Measurements from ENCODE around the gene AIF1L.
"Not testable (repeated sequence)": the region's sequence is repeated elsewhere in the genome, so short reads cannot be mapped to it uniquely, and the experiment has no call there.

AIF1L gene

DNA sequence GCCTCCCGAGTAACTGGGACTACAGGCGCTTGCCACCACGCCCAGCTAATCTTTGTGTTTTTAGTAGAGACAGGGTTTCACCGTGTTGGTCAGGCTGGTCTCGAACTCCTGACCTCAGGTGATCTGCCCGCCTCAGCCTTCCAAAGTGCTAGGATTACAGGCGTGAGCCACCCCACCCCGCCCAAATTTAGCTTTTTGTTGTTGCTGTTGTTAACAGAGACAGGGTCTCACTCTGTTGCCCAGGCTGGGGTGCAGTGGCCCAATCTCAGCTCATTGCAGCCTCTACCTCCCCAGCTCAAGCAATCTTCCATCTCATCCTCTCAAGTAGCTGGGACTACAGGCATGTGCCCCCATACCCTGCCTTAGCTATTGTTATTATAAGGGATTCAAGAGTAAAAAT, 3.5 kb downstream of the AIF1L start:
- not testable (repeated sequence) for DNase-seq

DNA sequence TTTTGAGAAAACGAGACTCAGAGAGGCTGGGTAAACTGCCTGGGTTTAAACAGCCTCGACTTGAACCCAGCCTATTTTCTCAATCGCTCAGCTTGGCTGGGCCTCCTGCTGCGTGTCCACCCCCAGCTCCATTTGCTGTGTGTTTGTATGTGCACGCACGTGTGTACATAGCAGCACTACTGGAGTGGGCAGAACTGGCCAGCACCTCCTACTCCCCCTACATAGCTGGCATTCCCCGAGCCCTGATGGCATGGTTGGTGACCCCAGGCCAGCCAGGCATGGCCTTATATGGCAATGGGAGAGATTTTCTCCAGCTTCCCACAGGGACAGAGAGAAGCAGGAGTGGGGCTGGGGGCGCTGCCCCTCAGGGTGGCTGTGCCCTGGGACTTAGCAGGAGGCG, 4.1 kb downstream of the AIF1L start:
- DNase-seq, result no peak

DNA sequence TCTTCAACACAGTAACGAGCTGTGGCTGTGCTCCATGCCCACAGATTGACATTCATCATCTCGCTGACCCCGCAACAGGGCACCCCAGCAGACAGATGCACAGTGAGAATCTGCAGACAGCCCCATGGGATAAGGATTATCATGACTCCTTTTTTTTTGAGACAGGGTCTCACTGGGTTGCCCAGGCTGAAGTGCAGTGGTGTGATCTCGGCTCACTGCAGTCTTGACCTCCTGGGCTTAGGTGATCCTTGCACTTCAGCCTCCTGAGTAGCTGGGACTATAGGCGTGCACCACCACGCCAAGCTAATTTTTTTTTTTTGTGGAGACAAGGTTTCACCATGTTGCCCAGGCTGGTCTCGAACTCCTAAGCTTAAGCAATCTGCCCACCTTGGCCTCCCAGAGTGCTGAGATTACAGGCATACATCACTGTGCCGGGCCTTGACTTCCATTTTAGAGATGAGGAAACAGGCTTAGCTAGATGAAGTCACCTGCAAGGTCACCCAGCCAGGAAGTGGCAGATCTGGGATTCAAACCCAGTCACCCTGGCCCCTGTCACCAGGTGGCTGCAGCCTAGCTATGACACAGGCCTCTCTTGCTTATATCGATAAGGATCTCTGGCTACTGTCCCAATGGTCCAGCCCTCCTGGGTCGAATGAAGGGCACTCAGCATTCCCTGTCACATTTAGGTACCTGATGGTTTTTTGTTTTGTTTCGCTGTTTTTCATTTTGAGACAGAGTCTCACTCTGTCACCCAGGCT, 5.1 kb downstream of the AIF1L start:
- no peak for DNase-seq

DNA sequence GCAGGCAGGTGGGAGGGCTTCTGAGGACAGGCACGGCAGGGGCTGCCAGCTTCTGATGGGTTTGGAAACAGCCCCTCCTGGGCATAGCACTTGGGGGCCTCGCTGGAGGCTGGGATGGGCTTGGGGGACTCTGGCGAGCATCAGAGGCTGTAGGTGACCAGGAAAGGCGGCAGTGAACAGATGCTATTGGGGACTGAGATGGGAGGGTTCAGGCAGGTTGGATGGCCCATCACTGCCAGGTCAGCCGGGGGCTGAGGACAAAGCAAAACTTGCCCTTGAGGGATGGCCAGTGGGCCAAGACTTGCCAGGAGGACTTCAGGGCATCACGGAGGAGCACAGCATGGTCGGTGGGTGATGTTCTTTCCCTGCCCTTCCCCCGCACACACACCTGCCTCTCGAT, 6.7 kb downstream of the AIF1L start:
- DNase-seq, result no peak

DNA sequence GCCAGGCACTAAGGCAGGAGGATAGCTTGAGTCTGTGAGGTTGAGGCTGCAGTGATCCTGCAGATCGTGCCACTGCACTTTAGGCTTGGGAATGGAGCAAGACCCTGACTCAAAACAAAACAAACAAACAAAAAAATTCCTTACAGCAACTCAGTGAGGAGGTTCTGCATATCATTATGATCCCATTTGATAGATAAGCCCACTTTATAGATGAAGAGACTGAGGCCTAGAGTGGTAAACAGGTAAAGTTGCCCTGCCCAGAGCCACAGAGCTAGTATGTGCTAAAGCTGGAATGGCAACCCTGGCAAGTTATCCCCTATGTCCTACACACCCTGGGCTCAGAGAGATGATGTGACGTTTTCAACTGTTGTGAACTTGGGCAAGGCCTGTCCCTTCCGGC, 7.2 kb downstream of the AIF1L start:
- DNase-seq, result no peak

DNA sequence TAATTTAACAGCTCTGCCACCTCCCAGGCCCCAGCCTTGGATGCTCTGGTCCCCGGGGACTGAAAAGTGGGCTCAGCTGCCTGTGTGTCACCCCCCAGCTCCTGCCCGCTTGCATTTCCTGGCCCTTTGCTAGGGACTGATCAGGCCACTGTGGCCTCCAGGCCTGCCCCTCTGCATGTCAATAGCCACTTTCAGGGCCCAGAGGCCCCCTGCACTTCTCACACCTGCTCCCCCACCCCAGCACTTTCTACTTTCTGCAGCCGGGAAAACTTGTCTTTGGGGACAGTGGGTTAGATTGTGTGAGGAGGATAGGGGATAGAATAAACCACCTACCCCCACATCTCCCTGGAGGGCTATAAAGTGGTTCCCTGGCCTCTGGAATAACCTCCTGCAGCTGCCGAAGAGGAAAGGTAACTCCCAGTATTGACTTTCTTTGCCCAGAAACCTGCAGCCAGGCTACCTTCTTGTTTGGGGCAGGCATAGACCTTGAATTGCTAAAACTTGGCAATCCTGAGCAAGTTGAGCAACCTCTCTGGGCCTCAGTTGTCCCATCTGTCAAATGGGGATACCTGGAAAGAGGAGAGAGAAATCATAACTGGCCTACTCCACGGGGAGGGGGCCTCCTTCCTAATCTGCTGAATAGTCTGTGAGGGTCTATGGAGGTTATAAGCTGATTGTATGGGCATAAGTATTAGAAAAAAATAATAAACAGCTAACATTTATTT, 7.8 kb downstream of the AIF1L start:
- no peak for DNase-seq

DNA sequence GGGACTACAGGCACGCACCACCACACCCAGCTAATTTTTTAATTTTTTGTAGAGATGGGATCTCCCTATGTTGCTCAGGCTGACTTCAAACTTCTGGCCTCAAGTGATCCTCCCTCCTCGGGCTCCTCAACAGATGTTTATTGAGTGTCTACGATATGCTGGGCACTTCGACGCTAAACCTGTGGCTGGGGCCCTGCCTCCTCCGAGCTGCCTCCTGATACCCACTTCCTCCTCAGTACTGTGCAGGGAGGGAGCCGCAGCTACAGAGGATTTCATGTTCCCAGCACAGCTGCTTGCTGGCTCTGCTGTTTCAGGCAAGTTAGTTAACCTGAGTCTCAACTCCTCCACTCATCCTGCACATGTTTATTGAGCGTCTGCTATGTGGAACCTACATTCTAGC, 9.6 kb downstream of the AIF1L start:
- DNase-seq, result no peak

DNA sequence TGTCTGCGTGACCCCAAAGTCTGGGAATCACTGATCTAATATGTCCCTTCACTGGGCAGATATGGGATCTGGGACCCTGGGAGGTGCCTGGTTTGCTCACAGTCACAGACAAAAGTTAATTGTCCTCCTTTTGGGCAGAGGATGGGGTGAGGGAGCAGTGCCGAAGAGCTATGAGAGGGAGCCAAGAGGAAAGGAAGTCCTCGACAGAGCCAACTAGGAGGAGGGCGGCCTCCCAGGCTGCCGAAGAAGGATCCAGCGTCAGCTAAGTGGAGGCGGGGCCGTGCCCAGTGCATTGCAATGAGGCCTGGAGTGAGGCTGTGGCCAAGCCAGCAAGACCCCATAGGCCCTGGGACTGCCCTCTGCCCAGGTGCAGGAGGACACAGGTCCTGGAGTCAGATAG, 11.4 kb downstream of the AIF1L start:
- no peak for DNase-seq

DNA sequence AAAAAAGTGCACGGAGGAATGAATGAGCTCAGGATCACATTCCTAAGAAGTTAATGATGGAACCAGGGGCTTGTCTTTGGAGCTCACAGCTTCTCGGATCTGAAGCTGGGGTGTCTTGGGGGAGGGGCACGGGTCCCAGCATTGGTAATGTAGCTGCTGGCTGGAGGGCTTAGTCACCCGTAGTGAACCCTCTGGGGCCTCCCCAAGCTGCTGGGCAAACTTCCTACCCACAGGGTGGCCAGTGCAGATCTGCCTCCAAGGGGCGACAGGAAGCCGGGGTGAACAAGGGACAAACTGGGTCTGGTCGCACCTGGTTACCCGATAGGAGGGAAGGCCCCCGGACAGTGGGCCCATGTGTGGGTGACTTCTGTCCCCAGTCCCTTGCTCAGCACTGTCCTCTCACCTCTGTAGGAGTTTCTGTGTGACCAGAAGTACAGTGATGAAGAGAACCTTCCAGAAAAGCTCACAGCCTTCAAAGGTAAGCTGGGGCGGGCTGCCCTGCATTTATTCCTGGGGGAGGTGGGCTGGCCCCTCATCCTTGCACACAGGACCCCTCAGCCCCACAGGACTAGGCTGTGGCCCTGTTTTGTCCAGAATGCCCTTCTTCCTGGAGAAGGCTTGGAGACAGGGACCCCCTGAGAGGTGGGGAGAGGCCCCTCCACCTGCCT, 15.0 kb downstream of the AIF1L start:
- DNase-seq, result no peak

DNA sequence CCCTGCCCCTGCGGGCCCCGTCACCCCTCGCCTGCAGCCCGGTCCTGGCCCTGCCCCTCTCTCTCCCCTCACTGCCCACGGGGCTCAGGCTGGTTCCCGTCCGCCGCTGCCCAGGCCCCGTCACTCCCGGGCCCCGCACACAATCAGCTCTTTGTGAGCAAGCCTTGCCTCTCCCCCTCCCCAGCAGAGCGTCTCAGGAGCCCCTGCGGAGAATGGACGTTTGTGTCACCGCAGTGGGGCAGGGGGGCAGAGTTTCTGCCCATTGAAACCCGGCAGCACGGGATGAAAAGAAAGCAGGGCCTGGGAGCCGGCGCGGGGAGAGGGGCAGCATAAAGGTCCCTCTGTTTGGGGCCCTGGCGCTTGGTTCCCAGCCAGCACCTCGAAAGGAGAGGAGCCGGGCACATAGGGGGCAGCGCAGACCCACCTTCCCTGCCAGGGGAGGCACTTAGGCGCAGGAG, 15.6 kb downstream of the AIF1L start:
- DNase-seq, result no peak

DNA sequence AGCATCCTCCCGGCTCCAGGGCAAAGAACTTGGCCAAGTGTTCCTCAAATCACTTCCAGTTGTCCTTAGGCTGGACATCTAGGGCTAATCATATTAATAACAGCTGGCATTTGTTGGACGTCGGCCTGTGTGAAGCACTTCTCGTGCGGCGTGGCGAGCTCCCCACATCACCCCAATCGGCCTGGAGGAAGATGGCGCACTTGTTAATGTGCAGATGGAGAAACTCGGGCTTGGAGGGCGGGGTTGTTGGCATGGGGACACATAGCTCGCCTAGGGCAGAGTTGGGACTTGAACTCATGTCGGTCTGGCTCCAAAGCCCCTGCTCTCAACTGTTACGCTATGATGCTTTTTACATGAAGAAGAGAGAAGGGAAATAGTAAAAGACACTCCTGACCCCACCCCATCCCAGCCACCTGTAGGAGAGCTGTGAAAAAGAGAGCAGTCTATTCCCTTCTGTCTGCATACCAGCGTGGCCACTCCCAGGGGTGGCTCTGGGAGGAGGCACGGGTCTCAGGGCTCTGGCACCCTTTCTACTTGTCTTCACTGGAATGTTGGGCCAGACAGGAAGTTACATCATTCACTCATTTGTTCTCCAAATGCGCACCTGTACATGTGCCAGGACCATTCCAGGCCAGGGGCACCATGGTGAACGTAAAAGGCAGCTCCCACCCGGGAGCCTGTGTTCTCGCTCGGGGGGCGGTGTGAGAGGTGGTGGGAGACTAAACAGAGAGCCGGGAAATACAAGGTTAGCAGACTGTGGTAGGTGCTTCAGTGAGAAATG, 16.2 kb downstream of the AIF1L start:
- no peak for DNase-seq

DNA sequence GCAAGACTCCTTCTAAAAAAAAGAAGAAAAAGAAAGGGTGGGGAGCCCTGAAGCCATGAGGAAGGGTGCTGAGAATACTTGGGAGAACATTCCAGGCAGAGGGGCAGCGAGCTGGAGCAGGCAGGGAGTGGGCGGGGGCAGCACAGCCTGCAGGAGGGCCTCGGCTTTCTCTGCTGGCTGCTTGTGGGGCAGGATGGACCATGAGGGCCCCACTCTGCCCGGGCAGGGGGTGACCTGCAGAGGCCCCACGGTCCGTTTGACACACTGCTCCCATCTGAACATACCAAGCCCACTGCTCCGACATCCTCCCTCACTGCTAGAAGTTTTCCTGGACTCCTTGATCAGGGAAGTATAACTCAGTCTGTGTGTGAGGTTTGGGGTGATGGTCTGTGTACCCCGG, 17.3 kb downstream of the AIF1L start:
- DNase-seq, result no peak

DNA sequence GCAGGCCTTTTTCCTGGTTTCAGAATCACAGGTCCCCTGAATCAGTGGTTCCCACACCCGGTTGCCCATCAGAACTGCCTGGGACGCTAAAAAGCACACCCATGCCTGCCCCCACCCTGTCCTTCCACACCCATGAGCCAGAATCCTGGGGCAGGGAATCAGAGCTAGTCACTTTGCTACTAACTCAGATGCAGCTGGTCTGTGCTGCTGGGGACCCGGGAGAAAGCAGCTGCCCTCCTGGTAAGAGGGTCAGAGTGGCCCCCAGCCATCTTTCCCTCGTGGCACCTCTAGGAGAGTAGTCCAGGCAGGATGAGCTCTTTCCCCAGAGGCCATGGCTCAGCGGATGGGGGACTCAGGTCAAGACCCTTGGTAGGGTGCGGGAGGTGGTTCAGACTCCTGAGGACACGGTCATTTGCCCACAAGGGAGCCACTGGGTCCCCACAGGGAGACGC, 17.8 kb downstream of the AIF1L start:
- no peak for DNase-seq

DNA sequence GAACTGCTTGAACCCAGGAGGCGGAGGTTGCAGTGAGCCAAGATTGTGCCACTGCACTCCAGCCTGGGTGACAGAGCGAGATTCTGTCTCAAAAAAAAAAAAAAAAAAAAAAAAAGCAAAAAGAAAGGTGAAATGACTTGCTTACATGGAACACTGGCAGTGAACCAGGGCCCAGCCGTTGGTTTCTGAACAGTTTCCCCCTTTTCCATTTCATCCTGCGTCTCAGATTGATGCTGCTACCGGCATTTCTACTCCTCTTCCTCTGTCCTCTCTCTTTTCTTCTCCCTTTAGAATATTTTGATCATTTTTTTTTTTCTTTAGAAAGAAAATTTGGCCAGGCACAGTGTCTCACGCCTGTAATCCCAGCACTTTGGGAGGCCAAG, 19.0 kb downstream of the AIF1L start:
- DNase-seq, result not testable (repeated sequence)

DNA sequence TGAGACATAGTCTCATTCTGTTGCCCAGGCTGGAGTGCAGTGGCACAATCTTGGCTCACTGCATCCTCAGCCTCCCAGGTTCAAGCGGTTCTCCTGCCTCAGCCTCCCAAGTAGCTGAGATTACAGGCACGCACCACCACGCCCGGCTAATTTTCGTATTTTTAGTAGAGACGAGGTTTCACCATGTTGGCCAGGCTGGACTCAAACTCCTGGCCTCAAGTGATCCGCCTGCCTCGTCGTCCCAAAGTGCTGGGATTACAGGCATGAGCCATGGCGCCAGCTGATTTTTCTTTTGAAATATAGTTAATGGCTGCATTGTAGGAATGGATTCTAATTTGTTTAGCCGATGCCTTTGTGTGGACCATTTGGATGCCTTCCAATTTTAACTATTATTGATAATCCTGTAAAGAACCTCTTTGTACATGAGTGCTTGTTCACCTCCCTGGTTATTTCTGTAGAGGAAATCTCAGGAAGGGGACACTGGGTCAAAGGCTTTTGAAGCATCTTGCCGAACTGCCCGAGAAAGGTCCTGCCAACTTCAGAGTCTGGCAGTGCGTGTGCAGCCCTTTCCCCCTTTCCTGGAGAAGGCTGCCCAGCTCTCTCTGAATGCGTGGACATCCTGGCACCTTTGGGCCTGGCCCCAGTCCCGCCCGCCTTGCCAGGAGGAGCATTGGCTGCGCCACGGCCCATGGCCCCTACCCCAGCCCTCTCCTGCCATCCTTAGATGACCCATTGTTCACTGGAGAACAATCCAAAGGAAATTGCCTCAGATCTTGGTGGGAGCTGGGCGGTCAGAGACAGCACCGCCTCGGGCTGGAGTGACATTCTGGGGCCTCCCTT, 20.2 kb downstream of the AIF1L start:
- no peak for DNase-seq

DNA sequence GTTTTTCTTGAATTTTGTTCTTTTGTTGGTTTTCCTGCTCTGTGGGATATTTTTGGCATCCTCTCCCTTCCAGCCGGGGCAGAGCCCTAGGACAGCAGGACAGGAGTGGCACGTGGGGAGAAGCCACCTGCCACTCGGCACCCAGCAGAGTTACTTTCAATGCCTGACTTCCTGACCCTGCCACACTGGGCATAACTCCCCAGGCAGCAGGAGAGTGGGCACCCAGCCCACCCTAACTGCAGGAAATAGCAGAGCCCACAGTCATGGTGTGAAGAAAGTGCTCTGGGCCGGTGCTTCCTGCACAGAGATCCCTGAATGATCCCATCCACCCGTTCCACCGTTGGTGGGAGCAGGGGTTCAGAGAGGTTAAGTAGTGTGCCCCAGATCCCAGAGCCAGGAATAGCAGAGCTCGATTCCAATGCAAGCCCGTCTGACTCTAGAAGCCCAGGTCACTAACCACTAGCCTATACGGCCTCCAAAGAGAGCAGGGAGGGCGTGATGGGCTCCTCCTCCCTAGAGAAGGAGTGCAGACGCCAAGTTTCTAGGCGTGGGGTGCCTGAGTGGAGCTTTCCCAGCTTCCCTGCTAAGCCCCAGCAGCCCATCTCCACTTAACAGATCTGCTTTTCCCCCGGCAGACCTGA, 20.9 kb downstream of the AIF1L start:
- DNase-seq, result no peak

DNA sequence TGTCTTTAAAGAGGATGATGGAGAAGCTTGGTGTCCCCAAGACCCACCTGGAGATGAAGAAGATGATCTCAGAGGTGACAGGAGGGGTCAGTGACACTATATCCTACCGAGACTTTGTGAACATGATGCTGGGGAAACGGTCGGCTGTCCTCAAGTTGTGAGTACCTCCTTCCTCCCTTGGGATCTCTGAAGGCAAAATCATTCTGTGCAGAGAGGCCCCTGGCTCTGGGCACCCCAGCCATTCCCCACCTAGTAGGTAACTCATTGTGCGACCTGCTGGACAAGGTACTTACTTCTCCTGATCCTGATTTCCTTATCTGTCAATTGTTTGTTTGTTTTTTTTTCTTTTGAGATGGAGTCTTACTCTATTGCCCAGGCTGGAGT, 21.4 kb downstream of the AIF1L start:
- DNase-seq, result no peak

DNA sequence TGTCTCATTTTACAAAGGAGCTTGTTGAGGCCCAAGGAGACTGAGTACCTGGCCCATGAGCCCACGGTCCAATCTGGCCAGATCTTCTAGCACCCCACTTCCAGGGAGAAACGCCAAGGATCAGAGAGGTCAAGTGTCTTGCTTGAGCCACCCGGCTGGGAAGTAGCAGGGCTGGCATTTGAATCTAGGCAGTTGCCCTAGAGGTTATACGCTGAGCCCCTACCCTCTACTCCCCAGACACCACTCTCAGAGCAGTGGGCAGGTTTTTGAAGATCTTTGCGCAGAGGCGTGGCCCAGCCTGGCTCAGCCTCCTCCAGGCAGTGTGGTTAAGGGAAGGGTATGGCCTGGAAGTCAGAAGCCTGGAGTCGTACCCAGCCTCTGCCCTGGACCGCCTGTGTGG, 23.3 kb downstream of the AIF1L start:
- DNase-seq, result no peak

DNA sequence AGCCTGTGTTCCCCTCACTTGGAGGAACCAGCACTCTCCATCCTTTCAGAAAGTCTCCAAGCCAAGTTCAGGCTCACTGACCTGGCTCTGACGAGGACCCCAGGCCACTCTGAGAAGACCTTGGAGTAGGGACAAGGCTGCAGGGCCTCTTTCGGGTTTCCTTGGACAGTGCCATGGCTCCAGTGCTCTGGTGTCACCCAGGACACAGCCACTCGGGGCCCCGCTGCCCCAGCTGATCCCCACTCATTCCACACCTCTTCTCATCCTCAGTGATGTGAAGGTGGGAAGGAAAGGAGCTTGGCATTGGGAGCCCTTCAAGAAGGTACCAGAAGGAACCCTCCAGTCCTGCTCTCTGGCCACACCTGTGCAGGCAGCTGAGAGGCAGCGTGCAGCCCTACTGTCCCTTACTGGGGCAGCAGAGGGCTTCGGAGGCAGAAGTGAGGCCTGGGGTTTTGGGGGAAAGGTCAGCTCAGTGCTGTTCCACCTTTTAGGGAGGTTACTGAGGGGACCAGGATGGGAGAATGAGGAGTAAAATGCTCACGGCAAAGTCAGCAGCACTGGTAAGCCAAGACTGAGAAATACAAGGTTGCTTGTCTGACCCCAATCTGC, 24.4 kb downstream of the AIF1L start:
- no peak for DNase-seq

DNA sequence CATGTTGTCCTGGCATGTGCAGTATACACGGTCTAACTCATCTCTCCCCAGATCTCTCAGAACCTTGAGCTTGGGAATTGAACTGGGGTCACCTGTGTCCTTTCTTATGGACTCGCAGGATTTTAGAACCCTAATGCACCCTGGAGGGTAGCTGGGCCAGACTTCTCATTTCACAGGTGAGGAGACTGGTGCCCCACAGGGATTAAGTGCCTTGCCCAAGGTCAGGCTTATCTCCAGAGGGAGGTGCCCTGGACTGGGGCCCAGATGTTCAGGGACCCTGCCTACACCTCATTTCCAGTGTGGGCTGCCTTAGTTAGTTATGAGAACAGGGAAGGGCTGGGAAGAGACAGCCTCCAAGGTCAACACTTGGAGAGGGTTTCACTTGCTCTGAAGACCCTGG, 25.0 kb downstream of the AIF1L start:
- DNase-seq, result no peak

DNA sequence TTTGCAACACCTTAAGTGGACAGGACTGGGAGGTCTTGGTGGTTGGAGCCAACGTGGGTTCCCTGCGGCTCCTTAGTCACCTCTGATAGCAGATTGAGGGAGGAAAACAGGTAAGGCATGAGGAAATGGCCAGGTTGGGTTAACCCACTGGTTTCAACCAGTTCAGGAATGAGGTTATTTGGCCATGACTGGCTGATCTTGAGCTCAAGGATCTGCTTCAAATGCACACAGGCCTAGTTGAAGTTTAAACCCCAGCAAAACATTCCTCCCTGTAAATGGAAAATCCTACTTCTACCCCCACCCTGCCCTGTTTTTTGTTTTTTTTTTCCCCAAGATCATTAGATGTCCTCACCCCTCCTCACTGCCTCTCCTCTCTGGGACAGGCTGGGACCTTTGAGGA, 25.8 kb downstream of the AIF1L start:
- DNase-seq, result no peak

DNA sequence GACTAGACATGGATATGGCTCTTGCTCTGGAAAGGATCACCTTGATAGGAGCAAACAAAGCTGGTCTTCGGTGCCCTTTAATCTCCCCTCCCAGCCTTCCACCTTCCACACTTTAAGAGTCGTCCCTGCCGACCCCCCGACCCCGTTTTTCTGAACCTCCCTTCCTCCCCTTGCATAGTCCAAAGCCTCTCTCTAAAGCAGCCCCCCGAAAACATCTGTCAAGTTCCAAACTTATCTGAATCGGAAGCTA, 28.6 kb downstream of the AIF1L start:
- DNase-seq, result no peak

All from CD4-positive, alpha-beta T cell treated with Interleukin-17A for 4 hours (primary cell).